ENCODE data around the gene RSPO1.

Gene RSPO1

DNA sequence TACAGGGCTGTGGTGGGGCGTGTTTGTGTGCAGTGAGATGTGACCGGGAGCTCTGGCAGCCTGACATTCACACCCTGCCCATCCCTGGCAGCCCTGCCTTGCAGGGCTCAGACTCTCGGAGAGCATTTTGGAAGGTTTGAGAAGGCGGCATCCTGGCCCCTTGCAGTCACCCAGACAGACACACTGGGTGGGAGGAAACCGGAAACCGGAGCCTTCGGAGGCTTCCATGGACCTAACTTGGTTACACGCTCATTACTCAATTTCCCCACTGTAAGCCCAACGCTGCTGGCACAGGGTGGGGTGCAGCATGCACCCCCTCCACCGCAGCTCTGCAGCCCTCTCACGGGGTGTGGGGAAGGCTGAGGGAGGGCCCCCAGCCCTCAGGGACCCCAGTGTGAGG, 22.2 kb upstream of the RSPO1 start:
- no peak for DNase-seq (ENCODE audit: low spot score)

DNA sequence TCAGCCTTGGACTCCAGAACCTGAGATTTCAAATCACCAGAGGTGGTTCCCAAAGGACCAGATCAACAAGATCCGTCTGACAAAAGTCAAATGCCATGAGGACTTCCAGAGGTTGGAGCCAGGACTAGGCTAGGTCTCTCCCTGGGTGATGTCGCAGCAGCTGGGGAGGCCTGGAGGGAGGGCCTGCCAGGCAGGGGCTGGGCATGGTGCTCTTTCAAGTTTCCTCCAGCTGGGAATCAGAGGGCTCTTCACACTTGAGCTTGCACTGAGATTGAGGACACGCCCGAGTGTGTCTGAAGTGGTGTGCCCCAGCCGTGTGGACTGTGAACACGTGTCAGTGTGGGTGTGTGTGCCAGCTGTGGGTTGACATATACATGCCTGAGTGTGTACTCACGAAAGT, 21.3 kb upstream of the RSPO1 start:
- DNase-seq (ENCODE audit: low spot score): no peak

DNA sequence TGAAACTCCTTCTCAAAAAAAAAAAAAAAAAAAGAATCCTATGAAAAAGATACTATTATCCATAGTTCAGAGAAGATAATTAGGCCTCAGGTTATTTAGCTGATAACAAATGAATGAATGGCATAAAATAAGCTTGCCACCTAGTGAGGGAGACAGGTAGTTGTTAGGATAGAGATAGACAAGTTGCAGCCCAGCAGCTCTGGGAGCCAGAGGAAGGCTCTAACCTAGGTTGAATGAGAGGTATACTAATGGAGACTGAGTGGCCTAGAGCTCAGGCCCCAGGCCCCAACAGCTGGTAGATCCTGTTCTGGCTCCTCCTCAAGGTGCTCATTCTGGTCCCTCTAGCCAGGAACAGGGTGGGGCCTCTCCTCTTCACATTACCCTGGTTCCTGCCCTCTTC, 20.6 kb upstream of the RSPO1 start:
- no peak for DNase-seq (ENCODE audit: low spot score)

DNA sequence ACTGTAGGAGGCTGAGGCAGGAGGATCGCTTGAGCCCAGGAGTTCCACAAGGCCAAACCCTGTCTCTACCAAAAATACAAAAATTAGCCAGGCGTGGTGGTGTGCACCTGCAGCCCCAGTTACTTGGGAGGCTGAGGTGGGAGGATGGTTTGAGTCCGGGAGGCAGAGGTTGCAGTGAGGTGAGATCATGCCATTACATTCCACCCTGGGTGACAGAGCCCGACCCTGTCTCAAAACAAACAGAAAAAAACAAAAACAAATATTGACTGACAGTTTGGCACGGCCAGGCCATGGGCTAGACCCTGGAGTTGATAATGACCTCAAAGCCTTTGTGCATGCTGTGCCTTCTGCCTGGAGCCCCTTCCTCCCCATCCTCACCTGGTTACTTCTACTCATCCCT, 19.2 kb upstream of the RSPO1 start:
- DNase-seq (ENCODE audit: low spot score): no peak

DNA sequence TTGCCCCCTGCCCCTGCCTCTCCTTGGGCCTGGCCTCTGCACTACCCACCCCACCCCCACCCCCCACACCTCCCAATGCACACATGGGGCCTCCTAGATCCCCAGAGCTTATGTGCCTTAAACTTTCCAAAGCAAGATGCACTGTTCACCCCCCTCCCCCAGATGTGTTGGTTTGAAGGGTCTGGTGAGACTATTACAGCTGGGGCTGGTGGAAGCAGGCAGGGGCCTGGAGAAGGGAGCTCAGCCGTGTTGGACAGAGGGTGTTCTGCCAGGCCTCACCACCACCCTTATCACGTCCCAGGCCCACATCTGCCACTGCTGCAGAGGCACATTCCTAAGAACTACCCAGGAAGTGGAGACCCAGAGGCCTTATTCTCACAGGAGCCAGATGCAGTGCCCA, 18.3 kb upstream of the RSPO1 start:
- DNase-seq (ENCODE audit: low spot score): no peak

DNA sequence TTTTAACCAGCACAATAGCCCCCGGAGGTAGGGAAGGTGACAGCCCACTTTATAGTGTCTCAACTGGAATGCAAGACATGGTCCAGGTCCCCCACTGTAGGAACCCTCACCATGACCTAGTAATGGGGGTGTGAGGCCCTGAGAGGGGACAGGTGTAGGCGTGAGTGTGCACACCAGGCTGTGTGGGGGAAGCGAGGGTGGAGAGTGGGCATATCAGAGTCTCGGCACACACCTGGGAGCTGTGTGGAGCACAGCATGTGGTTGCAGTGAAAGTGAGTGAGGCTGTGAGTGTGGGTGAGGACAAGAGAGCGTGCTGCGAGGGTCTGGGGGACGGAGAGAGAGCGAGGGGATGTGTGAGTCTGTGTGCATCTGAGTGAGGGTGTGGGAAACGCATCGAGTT, 17.1 kb upstream of the RSPO1 start:
- no peak for DNase-seq (ENCODE audit: low spot score)

DNA sequence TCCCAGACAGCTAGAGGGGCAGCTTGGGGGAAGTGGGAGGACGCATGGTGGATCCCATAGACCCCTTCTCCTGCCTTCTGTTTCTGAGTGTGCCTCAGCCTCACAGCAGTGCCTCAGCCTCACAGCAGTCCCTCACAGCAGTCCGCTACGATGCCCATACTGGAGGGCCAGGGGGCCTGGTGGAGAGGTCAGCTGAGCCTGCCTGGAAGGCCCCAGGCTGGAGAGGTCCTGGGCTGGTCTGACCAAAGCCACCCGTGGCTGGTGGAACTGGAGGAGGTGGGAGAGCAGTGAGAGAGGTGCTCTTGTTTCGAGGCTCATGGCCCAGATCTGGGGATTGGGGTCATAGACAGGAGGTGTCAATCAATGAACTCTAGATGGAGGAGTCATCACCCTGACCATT, 16.0 kb upstream of the RSPO1 start:
- DNase-seq (ENCODE audit: low spot score): no peak

DNA sequence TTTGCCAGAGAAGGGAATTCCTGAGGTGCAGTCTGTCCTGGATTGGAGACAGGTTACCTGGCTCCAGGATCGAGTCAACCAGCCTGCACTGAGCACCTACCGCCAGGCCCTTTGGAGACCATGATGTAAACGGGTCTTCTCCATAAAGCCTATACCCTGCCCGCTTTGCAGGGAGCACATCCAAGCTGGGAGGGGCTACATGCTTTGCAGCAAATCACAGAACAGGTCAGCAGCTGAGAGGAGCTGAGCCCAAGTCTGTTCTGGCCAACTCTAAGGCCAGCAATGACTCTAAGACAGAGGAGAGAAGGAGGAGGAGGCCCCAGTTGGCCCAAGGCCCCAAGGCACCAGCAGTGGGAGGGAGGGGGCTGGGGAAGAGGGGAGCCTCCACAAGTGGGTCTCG, 15.5 kb upstream of the RSPO1 start:
- no peak for DNase-seq (ENCODE audit: low spot score)

DNA sequence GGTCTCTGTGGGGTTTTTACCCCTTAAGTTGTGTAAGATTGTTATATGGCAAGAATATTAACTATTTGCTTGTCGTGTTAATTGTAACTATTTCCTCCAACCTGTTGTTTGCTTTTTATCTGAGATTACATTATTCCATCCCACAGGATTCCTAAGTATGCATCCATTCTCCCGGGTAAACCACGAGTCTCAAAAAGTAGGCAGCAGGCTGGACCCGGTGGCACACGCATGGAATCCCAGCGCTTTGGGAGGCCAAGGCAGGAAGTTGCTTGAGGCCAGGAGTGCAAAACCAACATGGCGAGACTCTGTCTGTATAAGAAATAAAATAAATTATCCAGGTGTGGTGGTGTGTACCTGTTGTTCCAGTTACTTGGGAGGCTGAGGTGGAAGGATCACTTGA, 12.6 kb upstream of the RSPO1 start:
- DNase-seq (ENCODE audit: low spot score): no peak

DNA sequence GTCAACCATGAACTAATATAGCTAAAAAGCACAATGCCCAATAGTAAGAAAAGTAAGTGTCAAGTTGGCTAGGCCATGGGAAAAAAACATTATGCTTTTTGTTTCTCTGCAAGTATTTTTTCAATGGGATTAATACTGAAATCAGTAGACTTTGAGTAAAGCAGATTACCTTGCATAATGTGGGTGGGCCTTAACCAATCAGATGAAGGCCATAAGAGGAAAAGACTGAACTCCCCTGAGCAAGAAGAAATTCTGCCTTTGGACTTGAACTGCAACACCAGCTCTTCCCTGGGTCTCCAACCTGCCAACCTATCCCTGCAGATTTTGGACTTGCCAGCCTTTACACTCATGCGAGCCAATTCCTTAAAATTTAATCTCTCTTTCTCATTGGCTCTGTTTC, 6.4 kb upstream of the RSPO1 start:
- DNase-seq (ENCODE audit: low spot score): no peak

DNA sequence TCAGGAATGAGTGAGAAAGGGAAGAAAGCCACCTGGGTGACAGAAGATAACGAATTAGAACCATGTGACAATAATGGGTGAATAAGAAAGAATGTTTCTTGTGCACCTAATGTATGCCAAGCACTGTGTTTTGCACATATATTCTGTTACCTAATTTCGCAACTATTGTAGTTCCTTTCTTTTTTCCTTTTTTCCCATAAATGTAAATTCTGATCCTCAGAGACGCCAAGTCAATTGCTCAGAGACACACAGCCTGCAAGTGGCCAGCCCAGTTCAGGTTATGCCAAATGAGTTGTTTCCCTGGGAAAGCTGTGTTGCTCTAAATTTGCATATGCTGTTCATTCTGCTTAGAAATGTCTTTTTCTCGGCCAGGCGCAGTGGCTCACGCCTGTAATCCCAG, 1.7 kb upstream of the RSPO1 start:
- DNase-seq (ENCODE audit: low spot score): no peak

DNA sequence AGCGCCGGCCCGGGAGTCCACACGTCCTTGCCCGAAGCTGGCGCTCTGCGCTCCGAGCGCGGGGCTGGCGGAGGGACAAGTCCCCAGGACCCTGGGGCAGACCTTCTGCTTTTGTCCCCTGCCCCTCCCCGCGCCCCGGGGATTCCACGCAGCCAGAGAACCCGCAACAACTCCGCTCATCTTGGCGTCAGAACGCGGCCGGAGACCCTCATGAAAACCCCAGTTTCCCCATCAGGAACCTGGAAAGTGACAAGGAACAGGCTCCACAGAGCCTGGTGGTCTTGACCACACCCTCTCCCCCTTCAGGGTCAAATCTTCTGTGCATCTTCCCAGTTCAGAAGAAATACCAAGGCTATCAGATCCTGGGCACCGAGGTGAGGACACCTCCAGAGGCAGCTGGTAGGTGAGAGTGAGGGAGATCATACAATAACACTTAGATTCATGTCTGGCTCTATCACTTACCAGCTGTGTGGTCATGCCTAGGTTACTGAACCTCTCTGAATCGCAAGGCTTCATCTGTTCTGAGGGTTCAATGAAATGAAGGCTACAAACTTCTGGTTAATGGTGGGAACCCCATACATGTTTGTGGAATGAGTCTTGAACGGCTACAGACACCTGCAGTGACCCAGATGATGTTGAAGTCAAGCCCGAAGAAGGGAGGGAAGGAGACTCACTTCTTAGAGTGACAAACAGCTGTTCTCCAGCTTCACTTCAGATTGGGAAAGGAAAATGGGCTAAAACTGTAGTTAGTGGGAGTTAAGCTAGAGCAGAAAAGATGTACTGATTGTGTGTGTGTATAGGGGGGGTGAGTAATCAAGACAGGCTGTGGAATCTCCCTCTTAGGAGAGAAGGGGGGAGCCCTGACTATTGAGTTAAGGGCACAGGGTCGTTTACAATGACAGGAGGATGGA, 555 bp upstream of the RSPO1 start:
- no peak for DNase-seq (ENCODE audit: low spot score)

DNA sequence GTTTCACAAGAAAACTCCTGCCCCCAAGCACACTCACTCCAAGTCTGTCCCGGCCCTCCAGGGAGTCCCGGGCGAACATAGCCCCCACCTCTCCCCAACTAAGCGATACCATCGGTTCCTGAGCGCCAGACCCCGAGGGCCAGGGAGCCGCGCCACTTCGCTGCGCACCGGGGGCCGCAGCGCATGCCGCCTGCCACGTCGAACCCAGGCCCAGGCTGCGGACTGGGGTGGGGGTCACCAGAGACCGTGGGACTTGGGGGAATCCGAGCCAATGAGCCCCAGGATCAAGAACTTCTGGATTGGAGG, 801 bp downstream of the RSPO1 start:
- DNase-seq (ENCODE audit: low spot score): no peak

DNA sequence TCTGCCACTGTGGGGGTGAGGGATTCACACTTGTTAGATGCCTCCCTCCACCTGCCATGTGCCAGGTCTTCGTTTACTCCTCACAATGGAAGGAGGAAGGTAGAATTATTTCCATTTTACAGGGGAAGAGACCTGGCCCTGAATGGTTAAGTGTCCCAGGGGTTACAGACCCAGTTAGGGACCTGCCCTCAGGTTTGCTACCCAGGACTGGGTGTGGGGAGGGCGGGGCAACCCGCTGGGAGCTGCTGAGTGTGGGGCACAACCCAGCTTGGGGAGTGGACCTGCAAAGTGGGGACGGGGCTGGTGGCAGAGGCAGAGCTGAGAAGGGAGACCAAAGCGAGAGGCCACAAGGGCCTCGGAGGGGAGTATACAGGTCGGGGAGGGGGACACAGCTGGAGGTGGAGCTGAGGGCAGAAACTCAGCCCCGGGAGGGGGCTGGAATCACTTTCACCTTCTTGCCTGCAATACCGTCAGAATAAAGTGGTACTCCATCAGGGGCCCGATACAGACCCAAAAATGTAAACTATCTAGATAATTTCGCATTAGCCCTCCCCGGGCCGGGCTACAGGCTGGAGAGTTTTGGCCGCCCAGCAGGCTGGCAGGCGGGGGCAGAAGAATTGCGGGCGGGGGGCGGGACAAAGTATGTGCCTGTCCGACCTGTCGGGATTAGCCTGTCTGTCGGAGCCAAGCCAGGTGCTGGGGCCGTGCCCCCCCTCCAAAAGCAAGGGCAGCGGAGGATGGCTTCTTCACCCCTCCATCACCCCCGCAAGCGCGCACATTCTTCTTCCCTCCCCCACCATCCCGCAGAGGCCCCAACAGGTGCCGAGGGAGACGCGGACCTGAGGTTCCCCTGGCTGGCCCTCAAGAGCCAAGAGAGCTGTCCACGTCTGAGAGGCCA, 1.4 kb downstream of the RSPO1 start:
- DNase-seq (ENCODE audit: low spot score): no peak

DNA sequence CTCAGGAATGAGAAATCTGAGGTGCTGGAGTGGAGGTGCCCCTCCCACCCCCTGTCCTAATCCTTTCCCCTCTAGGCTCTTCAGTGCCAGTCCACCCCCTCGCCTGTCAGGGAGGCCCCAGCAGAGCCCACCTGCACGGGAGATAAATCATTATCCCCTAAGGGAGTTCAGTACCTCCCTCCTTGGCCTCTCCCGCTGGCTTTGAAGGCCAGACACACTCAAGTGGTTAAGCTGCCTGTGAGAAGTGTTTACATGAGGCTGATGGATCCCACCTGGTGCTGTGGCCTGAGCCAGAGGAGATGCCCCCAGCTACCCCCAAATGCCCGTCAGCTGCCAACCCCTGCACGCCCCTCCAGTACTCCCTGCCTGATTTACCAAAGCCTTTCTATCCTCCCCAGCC, 3.7 kb downstream of the RSPO1 start:
- no peak for DNase-seq (ENCODE audit: low spot score)

DNA sequence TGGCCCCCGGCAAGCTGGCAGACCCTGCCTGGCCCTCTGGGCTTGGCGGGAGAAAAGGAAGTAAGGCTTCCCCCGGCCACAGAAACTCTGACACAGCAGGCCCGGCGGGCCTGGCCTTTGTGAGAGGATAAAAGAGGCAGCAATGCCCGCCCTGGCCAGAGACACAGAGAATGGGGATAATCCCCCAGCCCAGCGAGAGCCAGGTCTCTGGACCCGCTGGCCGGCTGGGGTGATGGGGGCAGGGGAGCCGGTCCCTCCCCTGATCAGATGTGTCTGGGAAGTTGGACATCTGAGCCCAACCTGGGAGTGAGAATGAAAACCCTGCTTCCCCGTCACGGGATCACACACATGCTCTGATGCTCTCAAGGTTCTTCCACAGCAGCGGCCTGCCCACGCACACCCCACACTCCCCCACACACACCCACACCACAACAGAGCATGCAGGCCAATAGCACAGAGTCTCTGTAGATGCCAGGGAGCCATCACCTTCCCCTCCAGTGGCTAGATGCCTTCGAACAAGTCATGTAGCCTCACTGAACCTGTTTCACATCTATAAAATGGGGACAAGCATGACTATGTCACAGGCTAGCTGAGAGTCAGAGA, 4.2 kb downstream of the RSPO1 start:
- no peak for DNase-seq (ENCODE audit: low spot score)

DNA sequence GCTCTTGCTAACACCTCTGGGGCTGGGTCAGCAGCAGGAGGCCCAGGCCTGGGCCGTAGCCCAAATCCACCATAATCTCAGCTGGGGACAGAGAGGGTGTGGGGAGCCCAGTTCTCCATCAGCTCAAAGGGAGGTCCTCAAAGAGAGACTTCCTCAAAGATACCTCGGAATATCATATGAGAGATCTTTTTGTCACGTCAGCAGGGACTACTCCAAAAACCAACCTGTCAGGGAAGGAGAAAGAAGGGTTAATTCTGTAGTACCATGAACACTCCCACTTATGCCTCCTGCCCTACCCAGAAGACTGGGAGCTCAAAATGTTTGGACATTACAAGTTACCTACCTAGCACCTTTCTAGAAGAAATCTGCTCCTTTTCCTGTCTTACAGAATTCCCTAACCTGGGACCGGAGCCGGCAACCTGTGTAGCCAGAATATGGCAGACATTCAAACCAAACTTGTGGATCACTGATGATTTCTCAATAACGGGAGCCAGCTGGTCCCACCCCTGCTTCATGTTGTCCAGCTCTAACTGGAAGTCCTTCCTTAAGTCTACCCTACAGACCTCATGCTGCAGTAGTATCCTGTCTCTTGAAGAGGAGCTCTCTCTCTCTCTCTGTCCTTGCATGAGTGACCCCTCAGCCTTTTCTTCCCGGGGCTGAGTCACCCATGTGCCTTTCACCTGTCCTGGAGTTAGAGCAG, 4.8 kb downstream of the RSPO1 start:
- DNase-seq (ENCODE audit: low spot score): no peak

DNA sequence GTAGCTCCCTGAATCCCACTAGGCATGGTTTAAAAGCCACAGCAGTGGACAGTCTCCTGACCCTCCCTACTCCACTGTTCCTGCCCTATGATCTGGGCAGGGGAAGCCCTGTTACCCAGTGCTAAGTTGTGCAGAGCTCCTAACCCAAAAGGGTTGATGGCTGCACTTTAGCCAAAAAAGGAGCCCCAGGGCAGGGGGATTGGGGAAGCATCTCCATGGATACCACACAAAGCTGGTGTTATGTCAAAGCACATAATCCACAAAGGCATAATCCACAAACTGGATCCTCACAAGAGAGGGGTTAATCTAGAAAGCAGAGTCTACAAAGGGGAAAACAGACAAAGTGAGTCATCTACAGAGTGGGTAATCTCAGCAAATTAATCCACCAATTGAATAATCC, 5.7 kb downstream of the RSPO1 start:
- no peak for DNase-seq (ENCODE audit: low spot score)

DNA sequence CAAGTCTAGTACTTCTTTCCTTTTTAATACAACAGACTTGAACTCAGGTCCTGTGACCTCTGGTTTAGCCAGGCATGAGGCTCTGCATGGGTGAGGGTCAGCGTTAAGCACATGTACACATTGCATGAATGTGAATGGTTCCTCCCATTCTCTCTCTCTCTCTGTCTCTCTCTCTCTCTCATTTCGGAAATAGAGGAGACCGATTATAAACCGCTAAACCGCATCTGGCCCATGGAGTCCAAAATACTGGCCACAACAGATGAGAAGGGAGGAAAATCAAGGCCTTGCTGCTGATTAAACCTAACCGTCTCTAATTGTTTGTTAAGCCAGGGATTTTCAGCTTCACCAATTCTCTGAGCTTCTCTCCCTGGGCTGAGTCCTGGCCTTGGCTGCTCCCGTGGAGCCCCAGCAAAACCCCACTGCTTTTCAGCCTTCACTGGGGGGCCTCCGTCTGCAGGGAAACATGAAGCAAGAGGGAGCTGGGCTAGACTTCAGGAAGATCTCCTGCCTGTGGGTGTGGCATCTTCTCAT, 6.6 kb downstream of the RSPO1 start:
- no peak for DNase-seq (ENCODE audit: low spot score)

DNA sequence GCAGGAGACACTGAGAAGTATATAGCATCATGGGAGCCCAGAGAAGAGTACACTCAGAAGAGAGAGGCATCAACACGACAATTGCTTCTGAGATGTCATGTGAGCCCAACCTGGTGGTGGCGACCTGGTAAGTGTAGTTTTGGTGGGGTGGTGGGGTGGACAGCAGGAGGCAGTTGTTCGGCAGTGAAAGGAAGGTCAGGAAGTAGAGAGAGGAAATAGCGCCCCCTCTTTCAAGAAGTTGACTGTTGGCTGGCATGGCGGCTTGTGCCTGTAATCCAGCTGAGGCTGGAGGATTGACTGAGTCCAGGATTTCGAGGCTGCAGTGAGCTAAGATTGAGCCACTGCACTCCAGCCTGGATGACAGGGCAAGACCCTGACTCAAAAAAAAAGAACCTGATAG, 12.6 kb downstream of the RSPO1 start:
- no peak for DNase-seq (ENCODE audit: low spot score)

DNA sequence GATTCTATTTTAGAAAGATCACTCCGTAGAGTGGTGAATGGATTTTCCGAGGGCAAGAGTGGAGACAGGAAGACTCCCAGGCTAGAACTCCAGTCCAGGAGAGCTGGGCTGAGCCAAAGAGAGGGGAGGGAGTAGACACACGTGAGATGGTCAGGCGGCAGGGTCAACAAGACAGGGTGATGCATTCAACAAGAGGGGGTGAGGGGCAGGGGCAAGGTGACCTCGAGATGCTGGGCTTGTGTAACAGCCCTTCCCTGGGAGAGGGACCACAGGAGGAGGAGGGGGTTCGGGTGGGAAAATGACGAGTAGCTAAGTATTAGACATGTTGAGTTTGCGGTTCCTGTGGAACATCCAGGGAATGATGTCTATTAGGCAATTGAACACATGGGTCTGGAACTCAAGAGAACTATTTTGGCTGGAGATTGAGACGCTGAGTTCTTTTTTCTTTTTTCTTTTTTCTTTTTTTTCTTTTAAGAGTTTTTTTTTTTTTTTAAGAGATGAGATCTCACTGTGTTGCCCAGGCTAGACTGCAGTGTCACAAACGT, 13.3 kb downstream of the RSPO1 start:
- no peak for DNase-seq (ENCODE audit: low spot score)

DNA sequence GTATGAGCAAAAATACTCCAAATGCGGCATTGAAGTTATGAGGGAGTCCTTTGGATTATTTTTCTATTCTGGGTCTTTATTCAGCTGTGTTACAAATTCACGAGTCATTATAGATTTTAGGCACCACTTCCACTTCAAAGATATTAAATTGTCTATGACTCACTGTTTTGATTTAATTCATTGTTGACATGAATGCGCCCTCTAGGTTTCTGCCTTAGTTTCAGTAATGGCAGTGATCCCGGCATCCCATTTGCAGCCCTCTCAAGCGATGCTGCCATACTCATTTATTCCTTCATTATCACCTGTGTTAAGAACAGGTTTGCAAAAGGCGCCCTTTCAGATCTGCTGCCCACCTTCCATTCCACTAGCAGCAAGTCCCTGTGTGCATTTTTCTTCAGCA, 14.0 kb downstream of the RSPO1 start:
- no peak for DNase-seq (ENCODE audit: low spot score)

Data from CD4-positive, alpha-beta T cell treated with Interleukin-15 for 4 hours (primary cell).